SU-DHL-6 (cell line): Measurements from ENCODE around the gene KRT79.

Source experiments
- CTCF ChIP-seq: fragments of 200-600 bp; sonication (generic); IDR thresholded peaks from one replicate; pipeline ENCODE4 v1.5.1; 2017; ENCODE audit warnings: antibody characterized with exemption, mild to moderate bottlenecking, low read length, moderate library complexity; ENCODE audit not compliant: insufficient read depth, poor library complexity, severe bottlenecking
- EZH2phosphoT487 ChIP-seq: fragments of 200-600 bp; sonication (generic), shearing (Covaris generic); conservative IDR thresholded peaks from 2 replicates; pipeline ENCODE4 v1.6.1; 2018; ENCODE audit warnings: mild to moderate bottlenecking, antibody characterized with exemption, low read length, moderate library complexity, mixed read lengths

GRCh38 chr12:52815161-52815560 is 18.9 kb downstream of the KRT79 start:
- TF ChIP-seq EZH2phosphoT487 (no peak), CTCF (no peak)
